Activated naive CD4-positive, alpha-beta T cell treated with anti-CD3 and anti-CD28 coated beads, Interleukin-2, amount 10 ng/mL, durations not matched to agents 5 hours and 36 hours (primary cell): ENCODE measurements around the gene C21orf91. TPM values are rescaled to one million over a fixed set of nuclear protein-coding genes. Genes with fewer than 3 reads are reported as not detected.

Experiments
- total RNA-seq, 2 experiments: library from RNA; stranded (reverse); gene quantifications; one replicate each; pipeline ENCODE4 v1.2.3, GENCODE V29; 2021

The C21orf91 gene
- total RNA-seq: 10 to 100 TPM; 46.5 to 47.6 TPM

DNA sequence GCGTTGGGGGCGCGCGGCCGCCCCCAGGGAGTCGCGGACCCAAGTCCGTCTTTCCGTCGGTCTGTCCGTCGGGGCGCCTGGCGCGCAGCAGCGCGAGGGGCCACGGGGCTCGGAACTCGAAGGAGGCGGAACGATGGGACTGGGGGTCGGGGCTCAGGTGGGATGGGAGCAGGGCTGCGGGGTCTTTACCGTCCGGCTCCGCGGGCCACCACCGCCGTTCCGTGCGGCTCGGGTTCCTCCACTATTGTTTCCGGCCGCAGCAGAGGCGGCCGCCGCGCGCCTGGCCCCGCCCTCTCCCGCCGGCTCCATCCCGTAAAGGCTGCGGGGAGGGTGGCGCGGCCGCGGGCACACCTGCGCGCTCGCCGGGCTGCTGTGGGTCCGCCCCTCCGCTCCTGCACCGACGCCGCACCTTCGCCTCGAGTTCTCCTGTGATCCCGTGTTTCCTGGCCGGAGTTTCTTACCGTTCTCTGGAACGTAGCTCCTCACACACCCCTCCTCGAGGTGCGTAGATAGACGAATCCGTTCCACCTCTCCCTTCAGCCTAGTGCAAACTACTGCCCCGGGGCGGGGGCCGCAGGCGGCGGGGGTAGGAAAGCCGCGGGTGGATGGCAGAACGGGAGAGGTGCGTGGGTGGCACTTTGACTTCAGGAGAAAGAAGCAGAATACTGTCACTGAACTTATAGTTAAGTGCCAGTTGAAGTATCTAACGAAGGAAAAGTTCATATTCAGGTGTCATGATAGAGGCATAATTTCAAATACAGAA, at the start of gene C21orf91:
Gene C21orf91 (minus strand): TSS at position 243 of the 763 bp plus-strand sequence. CDS start 1,038 bp downstream, outside the sequence.

Other genes with a start within 250 kb of the C21orf91 start
- gene BTG3, start 206.5 kb downstream of the C21orf91 start, total RNA-seq: 10 to 100 TPM; 30.0 to 31.2 TPM